ENCODE measurements around the gene ZNF146.

DNA sequence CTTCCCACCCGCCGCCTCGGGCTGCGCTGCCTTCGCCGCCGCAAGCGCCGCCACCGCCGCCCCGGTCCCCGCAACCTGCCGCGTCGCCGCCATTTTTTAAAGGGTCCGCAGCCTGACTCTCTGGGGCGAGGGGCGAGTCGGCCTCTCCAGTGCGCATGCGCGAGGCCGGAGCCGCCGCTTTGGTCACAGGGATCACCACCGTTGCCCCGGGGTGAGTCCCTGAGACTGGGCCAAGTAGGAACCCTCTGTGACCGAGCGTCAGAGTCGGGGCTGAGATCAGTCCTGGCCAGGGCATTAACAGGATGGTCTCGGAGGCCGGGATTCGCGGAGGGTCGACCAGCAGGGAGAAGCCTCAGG, 42.6 kb downstream of the ZNF146 start:
- TF ChIP-seq, protein P1, sequence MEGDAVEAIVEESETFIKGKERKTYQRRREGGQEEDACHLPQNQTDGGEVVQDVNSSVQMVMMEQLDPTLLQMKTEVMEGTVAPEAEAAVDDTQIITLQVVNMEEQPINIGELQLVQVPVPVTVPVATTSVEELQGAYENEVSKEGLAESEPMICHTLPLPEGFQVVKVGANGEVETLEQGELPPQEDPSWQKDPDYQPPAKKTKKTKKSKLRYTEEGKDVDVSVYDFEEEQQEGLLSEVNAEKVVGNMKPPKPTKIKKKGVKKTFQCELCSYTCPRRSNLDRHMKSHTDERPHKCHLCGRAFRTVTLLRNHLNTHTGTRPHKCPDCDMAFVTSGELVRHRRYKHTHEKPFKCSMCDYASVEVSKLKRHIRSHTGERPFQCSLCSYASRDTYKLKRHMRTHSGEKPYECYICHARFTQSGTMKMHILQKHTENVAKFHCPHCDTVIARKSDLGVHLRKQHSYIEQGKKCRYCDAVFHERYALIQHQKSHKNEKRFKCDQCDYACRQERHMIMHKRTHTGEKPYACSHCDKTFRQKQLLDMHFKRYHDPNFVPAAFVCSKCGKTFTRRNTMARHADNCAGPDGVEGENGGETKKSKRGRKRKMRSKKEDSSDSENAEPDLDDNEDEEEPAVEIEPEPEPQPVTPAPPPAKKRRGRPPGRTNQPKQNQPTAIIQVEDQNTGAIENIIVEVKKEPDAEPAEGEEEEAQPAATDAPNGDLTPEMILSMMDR (conservative IDR thresholded peaks at IDR 0.05 in 1 of 2, IDR thresholded peaks at IDR 0.05 in 1 of 2; ENCODE audit: extremely low read depth in 1 of 2, insufficient read depth in 1 of 2, low read depth in 1 of 2, low read length in 2 of 2) = no peak
- no peak for TF ChIP-seq EZH2 (IDR thresholded peaks at IDR 0.05; ENCODE audit: borderline replicate concordance, low read length)

All from mammary epithelial cell (primary cell).